VCaP (cell line): Measurements from ENCODE around the gene CYP20A1.
"Not testable (repeated sequence)": the region's sequence is repeated elsewhere in the genome, so short reads cannot be mapped to it uniquely, and the experiment has no call there.

Experiments used
- H3K27ac ChIP-seq: fragments of 450-650 bp; 2 replicates; pipeline ENCODE4 v1.5.1; 2017
- TF ChIP-seq, protein P1 (sequence below): fragments of 450-650 bp; conservative IDR thresholded peaks from 2 replicates; pipeline ENCODE4 v1.5.1; 2017; ENCODE audit warnings: mild to moderate bottlenecking, moderate library complexity

Gene CYP20A1

DNA sequence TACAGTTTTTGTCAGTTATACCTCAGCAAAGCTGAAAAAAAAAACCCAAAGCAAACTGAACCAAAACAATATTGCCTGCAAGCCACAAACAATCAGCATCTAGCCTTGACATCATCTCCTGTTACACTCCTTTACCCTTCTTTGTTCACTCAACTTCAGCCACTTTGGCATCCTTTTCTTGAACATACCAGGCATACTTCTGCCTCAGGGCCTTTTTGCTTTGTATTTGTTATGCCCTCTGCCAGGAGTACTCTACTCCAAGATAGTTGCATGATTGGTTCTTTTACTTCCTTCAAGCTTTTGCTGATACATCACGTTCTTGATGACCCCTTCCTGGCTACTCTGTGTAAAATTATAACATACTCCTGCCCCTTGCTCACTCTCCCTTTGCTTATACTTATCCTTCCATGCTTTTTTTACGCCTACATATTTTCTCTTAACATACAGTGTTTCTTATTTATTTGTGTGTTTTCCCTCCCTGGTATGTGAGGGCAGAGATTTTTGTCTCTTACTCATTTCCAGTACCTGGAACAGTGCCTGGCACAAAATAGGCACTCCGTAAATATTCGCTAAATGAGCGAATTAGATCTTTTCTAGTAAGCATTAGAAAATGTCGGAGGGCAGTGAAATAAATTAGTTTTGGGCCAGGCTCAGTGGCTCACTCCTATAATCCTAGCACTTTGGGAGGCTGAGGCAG lies 102.1 kb downstream of the CYP20A1 start:
- H3K27ac ChIP-seq = no peak overlapping the region

DNA sequence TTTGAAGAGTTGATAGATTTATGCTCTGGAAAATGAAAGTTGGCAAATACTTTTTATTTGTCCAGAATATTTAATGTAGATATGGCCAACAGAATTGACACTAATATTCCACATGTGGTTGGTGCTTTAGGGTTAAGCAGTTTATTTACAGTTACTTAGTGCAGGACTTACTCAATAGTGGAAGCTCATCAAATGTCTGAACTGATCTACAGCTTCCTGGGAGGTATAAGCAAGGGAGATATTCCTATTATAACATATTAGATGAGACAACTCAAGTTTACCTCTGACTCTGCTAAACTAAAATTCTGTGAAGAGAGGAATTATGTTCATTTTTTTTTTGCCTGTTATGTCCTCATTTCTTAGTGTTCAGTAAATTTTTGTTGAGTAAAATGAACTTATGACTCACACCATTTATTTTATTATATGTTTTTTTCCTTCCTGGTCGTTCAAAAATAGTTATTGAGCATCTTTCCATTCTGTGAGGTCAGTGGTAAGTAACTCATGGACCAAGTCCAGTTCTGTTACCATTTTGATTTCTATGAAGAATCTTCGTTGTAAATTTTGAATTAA lies 103.0 kb downstream of the CYP20A1 start:
- no peak overlapping the region for H3K27ac ChIP-seq
- TF ChIP-seq, protein P1, sequence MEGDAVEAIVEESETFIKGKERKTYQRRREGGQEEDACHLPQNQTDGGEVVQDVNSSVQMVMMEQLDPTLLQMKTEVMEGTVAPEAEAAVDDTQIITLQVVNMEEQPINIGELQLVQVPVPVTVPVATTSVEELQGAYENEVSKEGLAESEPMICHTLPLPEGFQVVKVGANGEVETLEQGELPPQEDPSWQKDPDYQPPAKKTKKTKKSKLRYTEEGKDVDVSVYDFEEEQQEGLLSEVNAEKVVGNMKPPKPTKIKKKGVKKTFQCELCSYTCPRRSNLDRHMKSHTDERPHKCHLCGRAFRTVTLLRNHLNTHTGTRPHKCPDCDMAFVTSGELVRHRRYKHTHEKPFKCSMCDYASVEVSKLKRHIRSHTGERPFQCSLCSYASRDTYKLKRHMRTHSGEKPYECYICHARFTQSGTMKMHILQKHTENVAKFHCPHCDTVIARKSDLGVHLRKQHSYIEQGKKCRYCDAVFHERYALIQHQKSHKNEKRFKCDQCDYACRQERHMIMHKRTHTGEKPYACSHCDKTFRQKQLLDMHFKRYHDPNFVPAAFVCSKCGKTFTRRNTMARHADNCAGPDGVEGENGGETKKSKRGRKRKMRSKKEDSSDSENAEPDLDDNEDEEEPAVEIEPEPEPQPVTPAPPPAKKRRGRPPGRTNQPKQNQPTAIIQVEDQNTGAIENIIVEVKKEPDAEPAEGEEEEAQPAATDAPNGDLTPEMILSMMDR = no peak

More for the DNA sequence above, 102.1 kb downstream of the CYP20A1 start:
- TF ChIP-seq, protein P1 = no peak

DNA sequence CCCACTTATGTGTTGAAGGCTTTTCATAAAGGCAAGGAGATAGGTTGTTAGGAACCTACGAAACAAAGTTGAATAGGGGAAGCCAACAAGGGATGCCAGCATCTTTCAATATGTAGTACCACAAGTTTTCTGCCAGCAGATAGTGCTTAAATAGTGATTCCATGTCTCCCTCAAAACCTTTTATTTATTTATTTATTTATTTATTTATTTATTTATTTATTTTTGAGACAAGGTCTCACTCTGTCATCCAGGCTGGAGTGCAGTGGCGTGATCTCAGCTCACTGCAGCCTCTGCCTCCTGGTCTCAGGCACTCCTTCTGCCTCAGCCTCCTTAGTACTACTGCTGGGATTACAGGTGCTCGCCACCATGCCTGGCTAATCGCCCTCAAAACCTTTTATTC lies 103.6 kb downstream of the CYP20A1 start:
- not testable (repeated sequence) for H3K27ac ChIP-seq

DNA sequence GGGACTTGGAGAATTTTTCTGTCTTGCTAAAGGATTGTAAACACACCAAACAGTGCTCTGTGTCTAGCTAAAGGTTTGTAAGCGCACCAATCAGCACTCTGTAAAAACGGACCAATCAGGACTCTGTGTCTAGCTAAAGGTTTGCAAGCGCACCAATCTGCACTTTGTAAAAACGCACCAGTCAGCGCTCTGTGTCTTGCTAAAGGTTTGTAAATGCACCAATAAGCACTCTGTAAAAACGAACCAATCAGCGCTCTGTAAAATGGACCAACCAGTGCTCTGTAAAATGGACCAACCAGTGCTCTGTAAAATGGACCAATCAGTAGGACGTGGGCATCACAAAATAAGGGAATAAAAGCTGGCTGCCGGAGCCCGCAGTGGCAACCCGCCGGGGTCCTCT lies 105.8 kb downstream of the CYP20A1 start:
- H3K27ac ChIP-seq = no peak overlapping the region
- TF ChIP-seq, protein P1 = no peak

DNA sequence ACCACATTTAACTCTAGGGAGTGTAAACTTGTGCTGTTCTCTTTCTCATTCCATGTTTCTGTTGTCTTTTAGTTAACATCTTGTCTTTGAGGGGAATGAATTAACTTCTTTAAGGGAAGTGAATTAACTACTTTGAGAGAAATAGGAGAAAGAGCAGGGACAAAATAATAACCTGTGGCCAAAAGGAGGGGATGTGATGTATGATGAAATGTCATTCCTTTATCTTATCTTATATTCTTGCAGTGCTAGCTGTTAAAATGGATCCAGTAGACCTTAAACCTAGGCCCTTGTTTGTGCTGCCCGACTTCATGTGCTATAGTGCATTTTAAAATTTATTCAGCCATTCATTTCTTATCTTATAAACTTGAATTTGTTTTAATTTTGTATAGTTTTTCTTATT lies 107.8 kb downstream of the CYP20A1 start:
- no peak overlapping the region for H3K27ac ChIP-seq
- TF ChIP-seq, protein P1 = no peak

DNA sequence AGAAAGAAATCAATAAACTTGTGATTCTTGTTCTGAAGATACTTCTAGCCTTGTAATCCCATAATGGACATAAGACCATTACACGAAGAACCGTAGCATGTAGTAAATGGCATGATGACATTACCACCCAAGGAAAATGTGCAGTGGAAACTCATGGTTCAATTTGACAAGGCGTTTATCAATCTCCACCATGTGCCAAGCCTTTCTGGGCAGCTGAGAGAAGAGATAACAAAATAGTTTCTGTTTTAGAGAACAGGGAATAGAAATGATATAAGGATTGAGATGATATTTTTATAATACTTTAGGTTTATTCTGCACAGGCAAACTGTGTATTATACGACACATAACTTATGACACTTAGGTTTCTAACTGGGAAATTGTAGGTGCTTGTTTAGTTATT lies 108.6 kb downstream of the CYP20A1 start:
- no peak overlapping the region for H3K27ac ChIP-seq
- TF ChIP-seq, protein P1 = no peak

DNA sequence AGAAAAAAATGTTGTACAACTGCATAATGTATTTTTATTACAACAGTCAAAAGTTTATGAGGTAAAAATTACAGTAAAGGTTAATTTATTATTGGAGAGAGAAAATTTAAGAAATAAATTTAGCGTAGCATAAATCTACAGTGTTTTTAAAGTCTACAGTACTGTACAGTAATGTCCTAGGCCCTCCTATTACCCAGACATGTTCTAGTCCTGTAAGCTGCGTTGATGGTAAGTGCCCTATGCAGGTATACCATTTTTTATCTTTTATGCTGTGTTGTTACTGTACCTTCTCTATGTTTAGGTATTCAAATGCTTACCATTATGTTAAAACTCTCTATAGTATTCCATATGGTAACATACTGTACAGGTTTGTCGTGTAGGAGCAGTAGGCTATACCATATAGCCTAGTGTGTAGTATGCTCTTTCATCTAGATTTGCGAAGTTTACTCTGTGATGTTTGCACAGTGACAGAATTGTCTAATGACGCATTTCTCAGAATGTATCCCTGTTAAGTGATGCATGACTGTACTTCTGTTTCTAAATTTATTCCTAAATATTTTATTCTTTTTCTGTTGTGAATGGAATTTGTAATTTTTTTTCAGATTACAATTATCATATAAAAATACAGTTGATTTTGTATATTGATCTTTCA lies 113.9 kb downstream of the CYP20A1 start:
- no peak overlapping the region for H3K27ac ChIP-seq
- TF ChIP-seq, protein P1 = no peak

DNA sequence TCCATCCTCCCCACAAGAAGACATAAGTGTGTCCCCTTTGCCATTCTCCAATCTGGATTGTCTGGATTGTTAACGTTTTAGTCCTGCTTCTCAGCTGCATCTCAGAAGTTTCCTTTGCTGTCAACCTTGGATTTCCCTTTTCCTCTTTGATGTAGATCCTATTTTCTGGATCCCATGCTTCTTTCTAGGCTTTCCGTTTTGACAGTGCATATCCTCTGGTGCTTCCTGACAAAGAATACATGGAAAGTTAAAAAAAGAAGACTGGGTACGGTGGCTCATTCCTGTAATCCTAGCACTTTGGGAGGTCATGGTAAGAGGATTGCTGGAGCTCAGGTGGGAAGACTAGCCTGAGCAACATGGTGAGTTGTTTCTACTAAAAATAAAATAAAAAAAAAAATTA lies 116.1 kb downstream of the CYP20A1 start:
- no peak overlapping the region for H3K27ac ChIP-seq
- TF ChIP-seq, protein P1 = no peak
